NCI-H146 (cell line): ENCODE data around the gene AFF1.

ENCODE experiments used
- DNase-seq: peaks from one replicate; lab custom pipeline; 2025; lab: John Stamatoyannopoulos, UW

Gene AFF1

DNA sequence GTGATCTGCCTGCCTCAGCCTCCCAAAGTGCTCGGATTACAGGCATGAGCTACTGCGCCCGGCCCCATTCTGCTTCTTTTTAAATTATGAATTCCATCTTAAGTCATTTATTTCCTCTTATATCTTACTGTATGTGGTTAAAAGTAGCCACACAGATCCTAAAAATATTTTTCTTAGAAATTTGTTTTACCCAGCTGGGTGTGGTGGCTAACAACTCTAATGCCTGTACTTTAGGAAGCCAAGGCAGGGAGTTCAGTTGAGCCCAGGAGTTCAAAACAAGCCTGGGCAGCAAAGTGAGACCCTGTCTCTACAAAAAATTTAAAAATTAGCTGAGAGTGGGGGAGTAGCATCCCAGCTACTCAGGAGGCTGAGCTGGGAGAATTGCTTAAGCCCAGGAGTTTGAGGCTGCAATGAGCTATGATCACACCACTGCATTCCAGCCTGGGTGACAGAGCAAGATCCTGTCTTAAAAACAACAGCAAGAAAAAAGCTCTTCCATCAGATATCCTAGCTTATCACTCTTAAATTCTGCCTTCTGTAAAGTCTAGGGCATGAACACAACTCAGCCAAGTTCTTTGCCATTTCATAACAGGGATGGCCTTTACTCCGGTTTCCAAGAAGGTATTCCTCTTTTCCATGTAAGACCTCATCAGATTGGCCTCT, 15.1 kb upstream of the AFF1 start:
- no peak for DNase-seq

DNA sequence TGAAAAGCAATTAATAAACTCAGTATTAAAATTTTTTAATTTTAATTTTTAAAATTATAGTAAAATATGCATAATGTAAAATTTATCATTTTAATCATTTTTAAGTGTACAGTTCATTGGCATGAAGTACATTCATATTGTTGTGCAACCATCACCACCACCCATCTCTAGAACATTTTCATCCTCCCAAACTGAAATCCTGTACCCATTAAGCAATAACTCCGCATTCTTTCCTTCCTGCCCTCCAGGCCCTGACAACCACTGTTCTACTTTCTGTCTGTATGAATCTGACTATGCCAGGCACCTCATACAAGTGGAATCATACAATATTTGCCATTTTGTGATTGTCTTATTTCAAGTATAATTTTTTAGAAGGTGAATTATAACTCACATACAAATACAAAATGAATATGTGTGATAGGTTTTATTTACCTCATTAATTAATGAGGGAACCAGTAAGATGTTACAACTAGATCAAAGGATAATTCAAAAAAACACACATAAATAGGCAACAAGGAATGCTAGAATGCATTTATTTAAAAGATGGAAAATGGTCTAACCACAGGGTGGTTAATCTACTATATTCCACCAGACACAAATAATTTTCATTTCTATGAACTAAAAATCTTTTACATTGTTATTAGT, 13.1 kb upstream of the AFF1 start:
- no peak for DNase-seq

DNA sequence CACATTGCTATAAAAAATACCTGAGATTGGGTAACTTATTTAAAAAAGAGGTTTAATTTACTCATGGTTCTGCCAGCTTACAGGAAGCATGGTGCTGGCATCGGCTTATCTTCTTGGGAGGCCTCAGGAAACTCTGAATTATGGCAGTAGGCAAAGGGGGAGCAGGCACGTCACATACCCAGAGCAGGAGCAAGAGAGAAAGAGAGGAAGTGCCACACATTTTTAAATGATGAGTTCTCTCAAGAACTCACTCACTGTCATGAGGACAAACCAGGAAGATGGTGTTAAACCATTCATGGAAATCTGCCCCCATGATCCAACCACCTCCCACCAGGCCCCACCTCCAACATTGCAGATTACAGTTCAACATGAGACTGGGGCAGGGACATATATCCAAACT, 10.0 kb upstream of the AFF1 start:
- no peak for DNase-seq

DNA sequence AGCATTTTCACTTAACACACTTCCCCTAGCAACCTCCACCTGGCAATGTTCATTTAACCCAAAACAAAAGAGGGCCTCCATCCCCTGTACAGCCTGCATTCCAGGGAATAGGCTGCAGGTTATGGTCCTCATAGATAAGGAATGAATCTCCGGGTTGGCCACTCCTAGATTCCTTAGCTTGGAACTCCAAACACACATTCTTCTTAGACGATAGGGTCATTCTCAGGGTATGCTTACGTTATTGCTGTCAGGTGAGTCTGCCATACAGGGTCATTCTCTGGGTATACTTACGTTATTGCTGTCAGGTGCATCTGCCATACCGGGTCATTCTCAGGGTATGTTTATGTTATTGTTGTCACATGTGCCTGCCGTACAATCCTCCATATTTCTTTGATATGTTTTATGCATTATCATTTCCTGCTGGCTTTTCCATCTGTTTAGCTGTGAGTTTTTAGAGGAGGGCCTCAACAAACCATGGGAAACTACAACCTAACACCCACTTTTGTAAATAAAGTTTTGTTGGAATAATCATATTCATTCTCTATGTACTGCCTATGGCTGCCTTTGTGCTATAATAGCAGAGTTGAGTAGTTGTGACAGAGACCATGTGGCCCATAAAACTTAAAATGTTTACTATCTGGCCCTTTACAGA, 8.2 kb upstream of the AFF1 start:
- DNase-seq = no peak

DNA sequence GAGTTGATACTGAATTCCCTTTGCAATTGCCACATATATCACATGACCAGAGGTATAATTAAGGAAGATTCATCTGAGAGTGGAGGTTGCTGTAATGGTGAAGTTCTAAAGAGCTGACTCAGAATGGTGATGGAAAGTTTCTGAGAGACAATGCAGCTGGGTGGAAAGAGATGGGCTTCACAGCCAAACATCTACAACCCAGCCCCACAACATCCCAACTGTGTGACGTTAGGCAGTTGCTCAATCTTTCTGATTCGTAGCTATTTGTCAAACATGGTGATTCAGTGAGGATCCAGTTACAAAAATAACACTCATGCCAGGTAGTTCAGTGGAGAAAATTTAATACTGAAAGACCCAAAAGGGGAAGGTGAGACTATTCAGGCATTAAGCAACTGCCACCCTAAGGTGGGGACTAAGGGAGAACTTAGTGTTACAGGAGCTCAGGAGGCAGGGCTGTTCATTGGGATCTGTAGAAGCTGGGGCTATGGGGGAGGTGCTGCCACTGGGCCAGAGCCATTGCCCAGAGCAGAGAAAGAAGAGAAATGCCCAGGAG, 6.9 kb upstream of the AFF1 start:
- DNase-seq = no peak

DNA sequence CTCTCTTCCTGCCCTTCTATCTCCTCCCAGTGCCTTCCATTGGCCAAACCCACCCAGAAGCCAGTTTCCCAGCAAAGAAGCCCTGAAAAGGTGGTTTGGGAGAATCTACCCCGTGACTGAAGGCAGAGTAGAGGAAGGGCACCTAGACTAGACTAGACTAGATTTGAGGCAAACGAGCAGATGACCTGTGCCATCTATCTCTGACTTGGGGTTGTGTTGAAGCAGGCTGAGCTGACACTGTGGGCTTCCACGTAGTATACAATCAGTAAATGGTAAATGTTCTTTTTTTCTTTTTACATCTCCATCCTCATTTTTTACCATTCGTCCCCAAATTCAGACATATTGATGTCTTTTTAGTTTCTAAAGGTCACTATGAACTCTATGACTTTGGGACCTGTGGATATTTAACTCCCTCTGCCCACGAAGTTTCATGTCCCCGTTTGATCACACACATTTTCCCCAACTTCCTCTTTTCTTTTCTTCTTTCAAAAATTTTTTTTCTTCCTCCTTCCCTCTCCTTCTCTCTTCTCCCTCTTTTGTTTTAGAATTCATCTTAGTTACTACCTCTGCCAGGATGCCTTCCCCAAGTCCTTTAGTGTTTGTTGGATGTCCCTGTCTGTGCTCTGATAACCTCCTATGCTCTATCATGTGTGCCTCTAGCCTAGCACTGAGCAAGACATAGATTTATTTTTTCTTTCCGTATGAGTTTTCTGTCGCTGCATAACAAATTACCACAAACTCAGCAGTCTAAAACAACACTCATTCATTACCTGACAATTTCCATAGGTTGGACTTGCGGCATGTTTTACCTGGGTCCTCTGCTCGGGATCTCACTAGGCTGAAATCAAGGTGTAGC, 6.2 kb upstream of the AFF1 start:
- DNase-seq = no peak

DNA sequence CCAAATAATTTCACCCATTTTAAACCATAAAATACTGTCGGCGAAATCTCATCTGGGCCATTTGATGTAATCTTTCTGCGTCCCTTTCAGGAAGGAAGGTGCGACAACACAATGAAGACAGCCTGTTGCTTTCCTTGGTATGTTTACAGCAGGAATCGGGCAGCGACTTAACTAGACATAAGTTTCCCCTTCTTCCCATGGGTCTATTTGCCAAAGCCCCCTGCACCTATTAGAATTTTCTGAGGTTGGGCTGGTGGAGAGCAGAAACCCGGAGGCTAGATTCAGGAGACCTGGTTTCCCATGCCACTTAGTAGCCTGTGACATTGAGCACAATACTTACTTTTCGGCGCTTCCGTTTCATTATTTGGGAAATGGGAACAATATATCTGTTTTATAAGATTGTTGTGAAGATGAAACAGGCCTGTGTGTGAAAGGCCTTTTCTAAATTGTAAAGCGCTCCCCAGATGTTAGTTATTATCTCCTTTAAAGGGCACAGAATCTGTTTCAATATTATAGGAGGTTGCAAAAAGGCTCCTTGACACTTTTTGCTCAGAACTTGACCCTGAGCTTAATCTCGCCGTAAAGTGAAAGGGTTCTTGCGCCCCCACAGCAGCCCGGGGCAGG, 552 bp upstream of the AFF1 start:
- DNase-seq = no peak

DNA sequence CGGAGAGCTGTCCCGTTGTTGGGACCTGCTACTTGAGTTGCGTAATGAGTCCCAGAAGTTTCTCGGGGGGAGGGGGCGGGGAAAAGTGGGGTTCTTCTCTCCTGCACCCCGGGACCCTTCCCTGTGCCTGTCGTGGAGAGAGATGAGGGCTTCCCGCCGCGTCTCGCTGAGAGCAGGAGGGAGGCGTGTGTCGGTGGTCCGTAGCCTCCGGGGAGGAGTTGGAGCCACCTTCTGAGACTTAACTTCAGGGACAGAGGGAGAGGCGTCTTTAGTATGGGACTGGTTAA, 698 bp downstream of the AFF1 start:
- DNase-seq = no peak

DNA sequence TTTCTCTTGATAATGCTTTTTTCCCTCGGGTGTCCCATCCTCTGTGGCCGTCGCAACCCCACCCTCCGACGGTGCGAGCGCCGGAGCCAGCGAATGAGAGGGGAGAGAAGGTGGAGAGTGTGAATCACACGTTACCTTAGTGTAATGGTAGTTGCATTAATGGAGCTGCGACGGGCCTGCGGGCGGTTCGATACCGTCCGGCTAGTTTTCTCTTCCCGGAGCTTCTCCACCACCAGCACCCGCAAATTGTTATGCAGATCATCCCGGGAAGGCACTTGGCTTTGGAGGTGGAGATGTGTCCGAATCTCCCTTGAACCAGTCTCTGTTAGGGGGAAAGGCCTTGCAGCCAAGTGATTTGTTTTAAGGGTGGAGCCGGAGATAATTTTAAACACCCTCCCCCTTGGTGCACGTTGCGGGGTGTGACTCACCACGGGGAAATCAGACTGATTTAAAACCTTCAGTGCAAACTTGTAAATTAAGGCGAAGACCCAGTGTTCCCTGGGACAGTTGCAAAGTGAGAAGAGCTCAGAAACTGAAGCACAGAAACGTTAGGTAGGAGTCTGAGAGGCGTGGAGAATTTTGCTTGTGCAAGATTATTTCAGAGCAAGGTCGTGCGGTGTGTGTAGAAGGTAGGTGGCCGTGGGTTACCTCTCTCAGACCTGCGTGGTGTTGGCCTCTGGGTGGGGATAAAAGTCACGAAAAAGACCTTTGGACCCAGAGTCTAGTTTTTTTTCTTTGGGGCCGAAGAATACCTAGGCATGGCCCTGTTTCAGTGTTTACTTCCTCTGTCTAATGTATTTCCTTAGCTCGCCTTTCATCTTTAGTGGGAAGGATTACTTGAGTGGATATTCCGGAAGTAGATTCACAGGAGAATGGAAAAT, 1.3 kb downstream of the AFF1 start:
- DNase-seq = no peak

DNA sequence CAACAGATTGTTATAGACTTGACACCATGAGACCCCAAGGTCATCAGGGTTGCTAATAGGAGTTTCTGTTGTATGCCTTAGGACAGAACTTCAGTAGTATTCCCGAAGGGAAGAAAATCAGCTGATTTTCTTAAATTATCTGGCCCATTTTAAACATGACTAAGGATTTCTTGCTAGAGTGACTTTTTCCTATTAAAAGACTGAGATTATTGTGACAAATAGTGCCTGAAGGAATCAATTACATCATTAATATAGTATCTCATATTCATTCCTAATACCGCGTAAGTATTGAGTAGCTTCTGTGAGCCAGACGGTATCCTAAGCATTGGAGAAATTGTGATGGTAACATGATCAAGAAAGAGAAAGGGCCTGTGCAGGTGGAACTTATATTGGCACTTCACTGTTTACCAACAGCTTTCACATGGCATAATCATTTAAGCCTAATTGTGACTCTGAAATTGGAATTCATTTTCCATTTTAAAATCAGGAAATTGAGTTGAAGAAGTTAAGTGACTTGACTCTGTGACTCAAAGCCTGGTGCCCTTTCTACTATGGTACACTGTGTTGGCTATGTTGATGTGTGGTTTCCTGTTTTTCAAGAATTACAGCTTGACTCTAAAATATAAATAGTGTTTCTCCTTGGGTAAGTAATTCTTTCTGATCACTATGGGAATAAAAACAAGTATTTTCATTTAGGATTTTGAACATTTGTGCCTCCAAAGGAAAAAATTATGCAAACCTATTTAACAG, 4.1 kb downstream of the AFF1 start:
- no peak for DNase-seq

DNA sequence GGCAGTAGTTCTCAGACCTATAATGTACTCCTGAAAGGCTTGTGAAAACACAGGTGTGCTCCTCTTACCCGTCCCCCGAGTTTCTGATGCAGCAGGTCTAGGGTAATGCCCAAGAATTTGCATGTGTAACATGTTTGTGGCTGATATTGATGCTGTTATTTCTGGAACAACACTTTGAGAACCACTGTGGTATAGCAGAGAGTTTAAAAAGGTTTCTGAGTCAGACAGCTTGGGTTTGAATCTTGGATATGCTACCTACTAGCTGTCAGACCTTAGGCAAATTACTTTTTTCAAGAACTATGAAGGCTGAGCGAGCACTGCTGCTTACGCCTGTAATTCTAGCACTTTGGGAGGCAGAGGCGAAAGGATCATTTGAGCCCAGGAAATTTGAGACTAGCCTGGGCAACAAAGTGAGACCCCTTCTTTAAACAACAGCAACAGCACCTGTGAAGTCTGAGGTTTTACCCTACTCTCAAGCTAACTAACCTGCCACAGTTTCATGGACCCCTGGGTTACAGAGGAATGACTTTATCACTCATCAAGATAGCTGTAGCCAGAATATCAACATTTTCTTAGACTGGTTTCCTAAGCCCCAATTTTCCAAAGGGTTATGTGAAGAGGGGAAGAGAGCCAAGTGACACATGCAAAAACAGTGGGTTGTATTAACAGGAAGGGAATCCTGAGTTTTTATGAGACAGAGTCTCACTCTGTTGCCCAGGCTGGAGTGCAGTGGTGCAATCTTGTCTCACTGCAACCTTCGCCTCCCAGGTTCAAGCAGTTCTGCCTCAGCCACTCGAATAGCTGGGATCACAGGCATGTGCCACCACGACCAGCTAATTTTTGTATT, 5.1 kb downstream of the AFF1 start:
- no peak for DNase-seq

DNA sequence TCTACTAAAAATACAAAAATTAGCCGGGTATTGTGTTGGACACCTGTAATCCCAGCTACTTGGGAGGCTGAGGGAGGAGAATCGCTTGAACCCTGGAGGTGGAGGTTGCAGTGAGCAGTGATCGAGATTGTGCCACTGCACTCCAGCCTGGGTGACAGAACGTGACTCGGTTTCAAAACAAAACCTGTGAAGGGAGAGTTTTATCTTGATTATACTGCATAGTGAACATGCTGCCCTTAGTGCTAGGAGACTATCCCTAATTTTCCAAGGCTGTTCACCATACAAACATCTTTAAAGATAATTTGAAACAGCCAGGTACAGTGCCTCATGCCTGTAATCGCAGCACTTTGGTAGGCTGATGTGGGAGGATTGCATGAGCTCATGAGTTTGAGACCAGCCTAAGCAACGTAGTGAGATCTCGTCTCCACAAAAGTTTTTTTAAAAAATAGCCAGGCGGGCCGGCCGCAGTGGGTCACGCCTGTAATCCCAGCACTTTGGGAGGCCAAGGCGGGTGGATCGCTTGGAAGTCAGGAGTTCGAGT, 6.2 kb downstream of the AFF1 start:
- no peak for DNase-seq

DNA sequence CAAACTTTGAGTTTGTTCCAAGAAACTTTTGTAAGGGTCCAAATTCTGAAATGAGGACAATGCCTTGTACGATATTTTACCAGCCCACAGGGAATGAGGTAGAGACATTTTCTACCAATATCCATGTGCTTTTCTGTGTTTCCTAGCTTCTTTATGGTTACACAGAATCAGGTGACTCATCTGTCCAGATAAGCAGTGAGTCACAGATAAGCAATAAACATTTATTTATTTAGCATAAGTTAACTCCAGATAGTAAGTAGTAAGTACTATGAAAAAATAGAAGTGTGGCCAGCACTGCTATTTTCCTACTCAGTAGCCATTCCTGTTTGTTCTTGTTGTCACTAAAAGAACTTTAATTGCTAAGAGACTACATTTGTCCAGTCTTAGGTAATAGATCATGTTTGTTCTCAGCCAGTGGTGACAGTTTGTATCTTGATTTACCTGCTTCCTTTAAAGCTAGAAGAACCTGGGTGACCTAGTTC, 7.4 kb downstream of the AFF1 start:
- DNase-seq = no peak

DNA sequence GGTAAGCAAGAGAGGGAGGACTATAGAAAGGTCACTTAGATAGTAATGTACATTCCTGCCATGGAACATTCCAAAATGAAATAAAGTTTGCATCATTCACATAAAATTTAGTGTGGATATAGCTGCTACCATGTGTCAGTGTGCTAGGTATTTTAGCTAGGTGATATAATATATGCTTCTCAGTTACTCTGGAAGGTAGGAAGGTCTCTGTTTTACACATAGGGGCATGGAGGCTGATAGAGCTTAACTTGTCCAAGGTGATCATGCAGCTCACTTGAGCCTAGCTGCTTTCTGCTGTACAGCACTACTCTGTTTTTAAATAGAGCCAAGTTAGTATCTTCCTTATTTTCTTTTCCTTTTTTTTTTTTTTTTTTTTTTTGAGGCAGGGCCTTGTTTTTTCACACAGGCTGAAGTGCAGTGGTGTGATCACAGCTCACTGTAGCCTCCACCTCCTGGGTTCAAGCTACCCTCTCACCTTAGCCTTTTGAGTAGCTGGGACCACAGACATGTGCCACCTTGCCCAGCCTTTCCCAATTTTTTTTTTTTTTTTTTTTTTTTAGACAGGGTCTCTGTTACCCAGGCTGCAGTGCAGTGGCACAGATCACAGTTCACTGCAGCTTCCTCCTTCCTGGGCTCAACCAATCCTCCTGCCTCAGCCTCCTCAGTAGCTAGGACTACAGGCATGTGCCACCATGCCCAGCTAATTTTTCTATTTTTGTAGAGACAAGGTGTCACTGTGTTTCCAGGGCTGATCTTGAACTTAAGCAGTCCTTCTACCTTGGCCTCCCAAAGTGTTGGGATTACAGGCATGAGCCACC, 10.4 kb downstream of the AFF1 start:
- no peak for DNase-seq

DNA sequence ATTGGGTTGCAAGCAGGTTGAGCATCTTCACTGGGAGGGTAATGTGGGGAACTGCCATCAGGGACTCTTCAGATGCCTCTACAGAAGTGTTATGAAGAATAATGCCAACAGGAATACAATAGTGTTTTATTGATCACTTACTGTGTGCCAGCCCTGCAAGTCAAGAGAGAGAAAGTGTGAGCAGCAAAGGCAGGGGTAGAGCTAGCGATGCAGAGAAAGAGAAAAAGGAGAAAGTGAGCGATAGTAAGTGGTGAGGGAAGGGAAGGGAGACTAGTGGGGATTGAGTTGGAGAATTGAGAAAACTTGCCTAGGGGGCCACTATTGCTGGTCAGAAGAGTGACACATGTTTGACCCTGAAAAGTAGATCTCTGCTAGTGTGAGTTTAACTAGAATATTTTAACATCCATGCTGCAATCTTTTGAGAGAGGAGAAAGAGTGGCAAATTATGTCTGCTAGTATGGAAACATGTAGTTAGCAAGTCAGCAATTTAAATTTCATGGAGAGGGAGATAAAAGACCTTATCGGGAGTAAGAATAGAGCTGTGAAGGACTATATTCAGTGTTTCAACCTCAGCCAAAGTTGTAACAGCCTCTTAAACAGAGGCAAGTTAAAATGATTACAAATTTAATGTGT, 12.2 kb downstream of the AFF1 start:
- no peak for DNase-seq

DNA sequence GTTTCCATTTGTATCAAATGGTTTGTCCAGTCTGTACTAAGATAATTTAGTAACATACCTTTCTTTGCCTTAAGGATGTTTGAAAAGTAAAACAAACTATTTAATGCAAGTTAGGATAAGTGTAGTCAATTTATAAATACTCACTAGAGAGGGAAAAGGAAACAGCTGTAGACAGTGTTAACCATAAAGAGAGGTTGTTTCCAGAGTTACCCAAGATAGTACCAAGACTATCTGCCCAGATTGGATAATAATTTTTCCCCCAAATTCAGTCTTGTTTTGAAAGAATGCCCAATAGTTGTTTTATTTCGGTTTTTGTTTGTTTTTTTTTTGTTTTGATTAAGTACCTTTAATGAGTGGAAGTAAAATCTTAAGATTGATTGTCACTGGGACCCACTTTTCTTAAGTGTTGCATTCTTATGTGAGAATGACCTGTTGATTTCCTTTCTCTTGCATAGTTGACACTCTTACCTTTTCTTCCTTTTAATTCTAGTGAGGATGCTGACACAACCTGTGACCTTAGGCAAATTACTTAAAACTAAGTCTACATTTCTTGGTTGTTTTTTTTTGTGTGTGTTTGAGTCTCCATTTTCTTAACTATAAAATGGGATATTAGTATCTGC, 12.8 kb downstream of the AFF1 start:
- no peak for DNase-seq

DNA sequence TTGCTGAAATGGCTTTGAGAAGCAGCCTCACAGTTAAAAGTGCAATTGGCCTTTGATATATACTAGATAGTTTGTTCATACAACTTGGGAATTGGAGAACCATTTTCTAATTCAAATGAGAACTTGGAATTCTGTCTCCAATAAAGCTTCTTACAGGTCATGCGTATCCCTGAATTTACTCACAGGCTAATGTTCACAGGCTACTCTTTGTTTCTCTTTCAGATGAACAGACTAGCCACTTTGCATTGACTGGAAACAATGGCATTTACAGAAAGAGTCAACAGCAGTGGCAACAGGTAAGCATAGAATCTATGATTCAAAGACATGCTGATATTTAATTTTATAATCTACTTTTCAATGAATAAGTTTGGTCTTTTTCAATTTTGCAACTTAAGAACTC, 13.5 kb downstream of the AFF1 start:
- no peak for DNase-seq
